Neuronal stem cell (in vitro differentiated cells): Measurements from ENCODE around the gene GCG.

ENCODE experiments used
- DNase-seq: peaks from one replicate; pipeline ENCODE4 v3.0.0-alpha.2; 2013; ENCODE audit warnings: low spot score
- H2AFZ ChIP-seq: one replicate; pipeline ENCODE4 v1.6.1; 2013; ENCODE audit warnings: mild to moderate bottlenecking, low read length, inconsistent platforms
- H2AK5ac ChIP-seq: 2 replicates; pipeline ENCODE4 v1.6.1; 2013; ENCODE audit warnings: low read depth, mild to moderate bottlenecking, inconsistent platforms, low read length, moderate library complexity, mixed read lengths
- H2BK120ac ChIP-seq: 2 replicates; pipeline ENCODE4 v1.6.1; 2013; ENCODE audit warnings: low read depth, mild to moderate bottlenecking, inconsistent platforms, low read length, moderate library complexity, mixed read lengths
- H2BK12ac ChIP-seq: one replicate; pipeline ENCODE4 v1.6.1; 2013; ENCODE audit warnings: low read length, inconsistent platforms
- H2BK15ac ChIP-seq: 2 replicates; pipeline ENCODE4 v1.6.1; 2013; ENCODE audit warnings: mild to moderate bottlenecking, low read length, inconsistent platforms, mixed read lengths
- H2BK5ac ChIP-seq: one replicate; pipeline ENCODE4 v1.6.1; 2013; ENCODE audit warnings: inconsistent platforms, mild to moderate bottlenecking, low read length, moderate library complexity
- H3K14ac ChIP-seq: one replicate; pipeline ENCODE4 v1.6.1; 2013; ENCODE audit warnings: low read length, inconsistent platforms
- H3K18ac ChIP-seq: 2 replicates; pipeline ENCODE4 v1.6.1; 2013; ENCODE audit warnings: low read length, inconsistent platforms
- H3K23ac ChIP-seq: 2 replicates; pipeline ENCODE4 v1.6.1; 2013; ENCODE audit warnings: low read depth, mild to moderate bottlenecking, mixed read lengths, low read length, inconsistent platforms; ENCODE audit not compliant: poor library complexity
- H3K27ac ChIP-seq: replicated peaks from 3 replicates; pipeline ENCODE4 v1.5.1; 2013; ENCODE audit warnings: low read length, inconsistent platforms
- H3K27me3 ChIP-seq, 3 experiments: 2 replicates each; pipeline ENCODE4 v1.6.1; 2013; ENCODE audit warnings: low read length in 3 of 3, mild to moderate bottlenecking in 2 of 3, inconsistent platforms in 1 of 3, low read depth in 1 of 3, mixed read lengths in 1 of 3, moderate library complexity in 1 of 3; ENCODE audit not compliant: control insufficient read depth in 3 of 3, insufficient read depth in 3 of 3
- H3K36me3 ChIP-seq, 2 donors: replicated peaks in 1 of 2; 2 replicates each; pipeline ENCODE4 v1.6.1; 2013; ENCODE audit warnings: low read length in 2 of 2; ENCODE audit not compliant: control insufficient read depth in 2 of 2, insufficient read depth in 2 of 2
- H3K4ac ChIP-seq: 2 replicates; pipeline ENCODE4 v1.6.1; 2013; ENCODE audit warnings: inconsistent platforms, mild to moderate bottlenecking, low read length, moderate library complexity
- H3K4me1 ChIP-seq, 2 donors: 1 replicate in 1 of 2; 2 replicates in 1 of 2; pipeline ENCODE4 v1.6.1; 2013; ENCODE audit warnings: low read length in 2 of 2, low read depth in 1 of 2; ENCODE audit not compliant: control insufficient read depth in 2 of 2, insufficient read depth in 1 of 2
- H3K4me2 ChIP-seq: one replicate; pipeline ENCODE4 v1.6.1; 2013; ENCODE audit warnings: mild to moderate bottlenecking, low read length, inconsistent platforms; ENCODE audit not compliant: insufficient read depth, poor library complexity, severe bottlenecking
- H3K4me3 ChIP-seq, 2 donors: 2 replicates each; pipeline ENCODE4 v1.5.1; 2013; ENCODE audit warnings: low read length in 2 of 2, mild to moderate bottlenecking in 2 of 2, inconsistent platforms in 1 of 2, moderate library complexity in 1 of 2
- H3K79me1 ChIP-seq: one replicate; pipeline ENCODE4 v1.6.1; 2013; ENCODE audit warnings: low read depth, mild to moderate bottlenecking, inconsistent platforms, low read length, moderate library complexity
- H3K9ac ChIP-seq: one replicate; pipeline ENCODE4 v1.6.1; 2013; ENCODE audit warnings: mild to moderate bottlenecking, low read depth, low read length, inconsistent platforms; ENCODE audit not compliant: poor library complexity
- H3K9me3 ChIP-seq, 2 donors: replicated peaks in 1 of 2; 2 replicates each; pipeline versions ENCODE3 to v1.6.1; 2013; ENCODE audit warnings: low read length in 2 of 2, mild to moderate bottlenecking in 2 of 2, inconsistent platforms in 1 of 2, low read depth in 1 of 2, mixed read lengths in 1 of 2, moderate library complexity in 1 of 2; ENCODE audit not compliant: control insufficient read depth in 2 of 2, insufficient read depth in 1 of 2
- H4K8ac ChIP-seq: one replicate; pipeline ENCODE4 v1.6.1; 2013; ENCODE audit warnings: low read depth, mild to moderate bottlenecking, inconsistent platforms, low read length, moderate library complexity
- H4K91ac ChIP-seq: one replicate; pipeline ENCODE4 v1.6.1; 2013; ENCODE audit warnings: low read length, low read depth, mild to moderate bottlenecking, inconsistent platforms; ENCODE audit not compliant: poor library complexity
- WGBS, 2 donors: extraction: QIAGEN DNeasy Blood & Tissue Kit; methylation state at CpG; one replicate each; pipeline ENCODE4 v1.1.7; 2013; ENCODE audit warnings: missing lambda C conversion rate in 2 of 2, mixed read lengths in 1 of 2; ENCODE audit not compliant: insufficient read length in 2 of 2, insufficient replicate concordance in 1 of 2; ENCODE audit errors: extremely low coverage in 2 of 2; 5-methylcytosine and 5-hydroxymethylcytosine counted together

The GCG gene

GRCh38 chr2:162126527-162126926, 25.5 kb downstream of the GCG start:
- Histone ChIP-seq H4K91ac (no peak overlapping the region), H3K4ac (no peak overlapping the region), H3K9ac (no peak overlapping the region), H3K27me3 (peaks cover 0 to 6% (median 0%) of the 10 kb centered on the region in 3 experiments), H2BK15ac (no peak overlapping the region), H3K9me3 (no peaks in the 10 kb centered on the region), H3K79me1 (no peaks in the 10 kb centered on the region), H2BK5ac (no peak overlapping the region), H4K8ac (no peak overlapping the region), H3K4me3 (no peak overlapping the region), H2AK5ac (no peak overlapping the region), H3K27ac (no peak overlapping the region), H2AFZ (no peak overlapping the region), H3K18ac (no peak overlapping the region), H3K36me3 (no peaks in the 10 kb centered on the region), H2BK12ac (no peak overlapping the region), H3K23ac (no peak overlapping the region), H3K14ac (no peak overlapping the region), H2BK120ac (no peak overlapping the region), H3K4me2 (no peak overlapping the region), H3K4me1 (peaks cover 0 to 3% of the 10 kb centered on the region in 2 donors)
- no CpG with 5 or more reads among the region's 2 CpGs for WGBS, 2 donors
- DNase-seq = no peak

- H4K8ac ChIP-seq = no peak overlapping the region
- H2AFZ ChIP-seq = no peak overlapping the region
- no peak overlapping the region for H4K91ac ChIP-seq
- peaks cover 0 to 6% (median 0%) of the 10 kb centered on the region in 3 experiments for H3K27me3 ChIP-seq
- no peak overlapping the region for H2AK5ac ChIP-seq
- H3K4me3 ChIP-seq = no peak overlapping the region
- no peaks in the 10 kb centered on the region for H3K79me1 ChIP-seq
- no peak overlapping the region for H2BK12ac ChIP-seq
- H3K4me2 ChIP-seq = no peak overlapping the region
- no peak overlapping the region for H3K9ac ChIP-seq
- no peak overlapping the region for H3K18ac ChIP-seq
- DNase-seq = no peak
- WGBS, 2 donors = no CpG with 5 or more reads among the region's 1 CpG
- H3K14ac ChIP-seq = no peak overlapping the region
- no peak overlapping the region for H3K23ac ChIP-seq
- no peak overlapping the region for H2BK5ac ChIP-seq
- H3K27ac ChIP-seq = no peak overlapping the region
- H3K36me3 ChIP-seq = no peaks in the 10 kb centered on the region
- H3K4ac ChIP-seq = no peak overlapping the region
- no peak overlapping the region for H2BK15ac ChIP-seq
- peaks cover 0 to 3% of the 10 kb centered on the region in 2 donors for H3K4me1 ChIP-seq
- H2BK120ac ChIP-seq = no peak overlapping the region
- H3K9me3 ChIP-seq = no peaks in the 10 kb centered on the region
Observed at GRCh38 chr2:162126111-162126519, 25.9 kb downstream of the GCG start.

- H3K4me2 ChIP-seq = no peak overlapping the region
- no peak overlapping the region for H4K8ac ChIP-seq
- H3K36me3 ChIP-seq = no peaks in the 10 kb centered on the region
- H3K18ac ChIP-seq = no peak overlapping the region
- no peak overlapping the region for H3K4ac ChIP-seq
- H2BK12ac ChIP-seq = no peak overlapping the region
- H3K4me1 ChIP-seq = peaks cover 0 to 6% of the 10 kb centered on the region in 2 donors
- no peak overlapping the region for H2BK15ac ChIP-seq
- no peak overlapping the region for H2BK5ac ChIP-seq
- H3K9me3 ChIP-seq = no peaks in the 10 kb centered on the region
- H3K23ac ChIP-seq = no peak overlapping the region
- H3K4me3 ChIP-seq = no peak overlapping the region
- no peak overlapping the region for H3K14ac ChIP-seq
- H2AK5ac ChIP-seq = no peak overlapping the region
- no peaks in the 10 kb centered on the region for H3K79me1 ChIP-seq
- H3K27me3 ChIP-seq = peaks cover 0 to 6% (median 0%) of the 10 kb centered on the region in 3 experiments
- no peak overlapping the region for H2BK120ac ChIP-seq
- DNase-seq = no peak
- H3K27ac ChIP-seq = no peak overlapping the region
- no peak overlapping the region for H3K9ac ChIP-seq
- no peak overlapping the region for H4K91ac ChIP-seq
- no peak overlapping the region for H2AFZ ChIP-seq
- no CpG with 5 or more reads among the region's 2 CpGs for WGBS, 2 donors
Observed at GRCh38 chr2:162125138-162125537, 26.9 kb downstream of the GCG start.

GRCh38 chr2:162123806-162124758, 28.0 kb downstream of the GCG start:
- no peak overlapping the region for H3K4me3 ChIP-seq
- no CpG with 5 or more reads among the region's 9 CpGs for WGBS, 2 donors
- peak; percentile 59 for DNase-seq

More at GRCh38 chr2:162123806-162124758, 28.0 kb downstream of the GCG start:
- Histone ChIP-seq H3K4me2 (no peak overlapping the region), H4K91ac (no peak overlapping the region), H2BK120ac (no peak overlapping the region), H2BK12ac (peak overlapping the region; percentile 67), H3K4me1 (peaks cover 0 to 6% of the 10 kb centered on the region in 2 donors), H3K18ac (peak overlapping the region; percentile 81), H2AFZ (peak overlapping the region; percentile 17), H3K23ac (no peak overlapping the region), H3K14ac (no peak overlapping the region), H2BK15ac (no peak overlapping the region), H3K27me3 (peaks cover 0 to 6% (median 0%) of the 10 kb centered on the region in 3 experiments), H3K9me3 (no peaks in the 10 kb centered on the region), H3K36me3 (no peaks in the 10 kb centered on the region), H3K27ac (no peak overlapping the region), H3K4ac (no peak overlapping the region), H4K8ac (no peak overlapping the region), H3K9ac (peak overlapping the region; percentile 24), H2BK5ac (no peak overlapping the region), H3K79me1 (no peaks in the 10 kb centered on the region), H2AK5ac (peak overlapping the region; percentile 78)
